ENCODE results near the gene SRP19.

- no peak for TF ChIP-seq CTCF (IDR thresholded peaks at IDR 0.05)
- no peak for TF ChIP-seq POLR2AphosphoS5 (IDR thresholded peaks at IDR 0.05)
- no peak for TF ChIP-seq POLR2A (IDR thresholded peaks at IDR 0.05)
Observed at GRCh38 chr5:112812549-112812948, 48.5 kb upstream of the SRP19 start.

Measured in transverse colon (tissue), 4 donors.